GM21723 (cell line): Measurements from ENCODE around the gene RASL12.
A peak's percentile ranks its signal among the peaks of the same experiment; 100 is the strongest.
"Not testable (repeated sequence)": the region's sequence is repeated elsewhere in the genome, so short reads cannot be mapped to it uniquely, and the experiment has no call there.

Source experiments
- ATAC-seq: cut with Tn5 transposase; IDR thresholded peaks from one replicate; pipeline ENCODE4 v1.9.1; 2021; ENCODE audit warnings: mild to moderate bottlenecking, moderate library complexity; ENCODE audit not compliant: unreplicated experiment

The RASL12 gene

DNA sequence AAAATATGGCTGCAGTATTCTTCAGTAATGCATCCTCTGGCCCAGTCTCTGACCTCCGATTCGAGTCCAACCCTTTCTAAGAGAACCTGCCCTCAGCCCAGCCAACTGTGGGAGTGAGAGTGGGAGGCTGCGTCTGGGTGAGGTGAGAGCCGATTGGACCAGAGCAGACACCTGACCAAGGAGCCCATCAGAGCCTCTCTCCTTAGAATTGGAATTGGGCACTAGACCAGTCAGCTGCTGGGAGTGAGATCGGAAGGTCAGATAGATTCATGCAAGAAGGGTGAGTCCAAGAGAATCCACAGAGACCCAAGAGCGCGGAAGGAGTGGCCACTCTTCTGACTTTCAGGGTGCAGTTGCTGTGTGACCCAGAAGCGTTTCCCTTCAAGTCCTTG is 10.2 kb downstream of the RASL12 start:
- no peak for ATAC-seq

DNA sequence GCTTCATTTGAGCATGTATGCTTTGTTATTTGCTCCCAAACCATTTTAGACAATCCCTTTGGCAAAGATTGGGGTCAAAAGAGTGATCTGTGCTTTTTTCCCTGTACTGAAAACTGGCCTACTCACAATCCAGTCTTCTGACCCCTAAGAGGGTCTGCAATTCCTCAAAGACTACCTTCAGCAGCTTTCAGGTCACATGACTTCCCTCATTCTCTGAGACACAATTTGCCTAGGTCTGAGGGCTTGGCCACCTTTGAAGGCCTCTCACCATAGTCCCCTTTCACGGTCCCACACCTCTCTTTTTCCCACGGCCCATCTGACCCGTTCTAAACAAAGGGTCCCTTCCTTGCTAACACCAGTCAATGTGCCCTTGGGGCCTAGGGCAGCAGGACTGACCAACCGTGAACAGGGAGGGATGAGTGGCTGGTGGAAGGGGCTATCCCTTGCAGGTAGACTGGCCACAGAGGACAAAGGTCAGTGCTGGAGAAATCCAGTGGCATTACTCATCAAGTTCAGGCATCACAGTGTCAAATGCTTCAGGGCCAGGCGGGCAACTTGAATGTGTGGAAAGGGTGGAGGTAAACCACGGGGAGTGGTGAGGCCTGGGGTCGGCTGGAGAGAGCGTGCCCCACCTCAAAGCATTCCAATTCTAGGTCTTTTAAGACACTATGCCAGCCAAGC is 10.8 kb downstream of the RASL12 start:
- no peak for ATAC-seq

DNA sequence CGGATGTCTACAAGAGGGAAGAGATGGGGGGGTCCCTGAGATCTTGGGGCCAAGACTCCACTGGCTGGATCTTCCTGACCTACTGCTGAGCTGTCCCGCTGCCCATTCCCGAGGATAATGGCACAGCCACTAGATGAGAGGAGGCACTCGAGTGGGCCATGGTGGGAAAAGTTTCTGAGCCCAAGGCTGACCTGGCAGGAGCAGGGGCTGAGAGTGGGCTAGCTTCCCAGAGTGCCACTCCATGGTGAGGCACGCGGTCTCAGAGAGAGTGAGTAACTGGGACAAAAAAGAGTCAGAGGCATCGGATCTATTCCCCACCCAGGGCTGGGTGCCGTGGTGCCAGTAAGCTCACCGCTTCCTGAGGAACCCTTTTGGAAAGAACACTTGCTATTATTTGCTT is 11.7 kb downstream of the RASL12 start:
- no peak for ATAC-seq

DNA sequence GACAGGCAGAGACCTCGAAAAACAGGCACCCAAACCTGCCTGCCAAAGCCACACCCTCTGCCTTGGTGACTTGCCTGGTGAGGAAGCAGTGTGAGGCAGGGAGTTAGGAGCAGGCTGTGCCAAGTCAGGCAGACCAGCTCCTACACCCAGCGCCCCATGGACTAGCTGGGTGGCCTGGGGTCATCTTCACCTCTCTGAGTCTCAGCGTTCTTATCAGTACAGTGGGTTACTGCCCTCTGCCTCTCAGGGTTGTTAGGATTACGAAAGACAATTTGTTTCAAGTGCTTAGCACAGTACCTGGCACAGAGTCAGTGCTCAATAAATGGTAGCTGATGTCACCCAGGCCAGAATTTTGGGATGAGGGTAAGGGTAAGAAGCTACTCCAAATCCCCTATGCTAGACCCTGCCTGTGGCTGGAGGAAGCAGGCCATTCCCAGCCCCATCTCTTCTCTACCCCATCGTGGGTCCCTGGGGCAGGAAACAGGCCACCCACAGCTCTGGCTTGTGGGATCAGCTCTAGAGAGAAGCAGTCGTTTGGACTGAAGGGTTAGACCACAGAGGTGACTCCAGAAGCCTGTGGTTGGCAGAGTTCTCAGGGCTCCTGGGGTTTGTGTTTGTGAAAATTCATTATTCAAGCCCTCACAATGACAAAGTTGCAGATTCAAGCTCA is 12.5 kb downstream of the RASL12 start:
- ATAC-seq, result no peak

DNA sequence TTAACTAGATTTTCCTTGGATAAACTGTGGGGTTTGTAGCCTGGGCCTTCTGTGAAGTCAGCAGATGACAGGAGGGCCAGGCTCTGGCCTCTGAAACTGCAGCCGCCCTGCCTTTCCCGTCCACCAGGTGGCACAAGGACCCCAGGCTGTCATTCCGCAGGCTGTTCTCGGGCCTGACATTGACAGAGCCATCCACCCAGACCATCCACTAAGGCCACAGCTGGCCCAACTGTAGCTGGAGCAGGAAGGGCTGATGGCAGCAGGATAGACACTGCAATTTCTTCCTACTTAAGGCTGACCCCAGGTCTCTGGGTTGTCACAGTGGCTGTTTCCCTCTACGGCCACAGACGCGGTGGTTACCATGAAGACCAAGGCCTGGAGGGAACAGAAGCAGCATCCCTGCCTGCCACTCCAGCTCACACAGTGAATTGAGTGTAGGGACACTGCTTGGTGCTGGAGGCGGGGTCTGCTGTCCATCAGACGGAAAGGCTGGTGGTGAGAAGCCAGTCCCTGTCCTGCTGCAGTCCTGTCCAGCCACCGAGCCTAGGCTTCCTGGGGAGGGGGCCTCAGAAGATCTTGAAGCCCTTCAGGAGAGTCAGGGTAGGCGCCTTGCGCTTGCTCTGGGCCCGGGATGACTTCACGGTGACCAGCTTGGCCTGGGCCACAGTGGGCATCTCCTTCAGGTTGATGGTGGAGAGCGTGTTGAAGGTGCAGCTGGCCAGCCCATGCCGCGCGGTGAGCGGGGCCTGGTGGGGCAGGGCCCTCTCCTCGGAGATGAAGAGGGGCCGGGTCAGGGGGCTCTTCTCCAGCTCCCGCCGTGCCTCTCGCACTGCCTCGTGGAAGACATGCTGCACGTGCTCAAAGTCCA is 13.2 kb downstream of the RASL12 start:
- ATAC-seq, result peak; percentile 54

DNA sequence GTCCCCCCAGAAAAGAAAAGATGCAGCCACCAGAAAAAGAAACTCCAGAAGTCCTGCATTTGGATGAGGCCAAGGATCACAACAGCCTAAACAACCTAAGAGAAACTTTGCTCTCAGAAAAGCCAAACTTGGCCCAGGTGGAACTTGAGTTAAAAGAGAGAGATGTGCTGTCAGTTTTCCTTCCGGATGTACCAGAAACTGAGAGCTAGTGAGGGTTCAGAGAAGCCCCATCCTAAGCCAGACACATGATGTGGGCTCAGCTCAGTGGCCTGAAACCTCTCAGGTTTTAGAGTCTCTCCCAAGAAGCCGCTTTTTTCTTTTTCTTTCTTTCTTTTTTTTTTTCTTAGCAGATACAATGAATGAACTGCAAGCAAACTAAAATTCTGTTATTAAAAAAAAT is 14.8 kb downstream of the RASL12 start:
- ATAC-seq, result no peak

DNA sequence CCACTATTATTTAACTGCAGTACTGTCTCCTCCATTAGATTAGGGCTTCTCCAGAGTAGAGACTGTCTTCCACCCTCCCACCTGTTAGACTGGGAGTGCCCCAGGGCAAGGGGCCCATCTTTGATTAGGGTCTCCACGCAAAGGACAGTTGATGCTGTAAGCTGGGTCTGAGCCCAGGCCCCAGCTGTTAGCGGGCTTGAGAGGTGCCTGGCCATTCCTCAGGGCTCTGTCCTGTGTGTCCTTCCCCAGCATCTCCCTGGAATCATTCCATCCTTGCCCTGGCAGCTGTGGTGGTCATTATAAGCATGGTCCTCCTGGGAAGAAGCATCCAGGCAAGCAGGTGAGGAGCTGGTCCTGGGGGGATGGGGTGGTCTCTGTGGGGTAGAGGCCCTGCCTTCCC is 16.5 kb downstream of the RASL12 start:
- no peak for ATAC-seq

DNA sequence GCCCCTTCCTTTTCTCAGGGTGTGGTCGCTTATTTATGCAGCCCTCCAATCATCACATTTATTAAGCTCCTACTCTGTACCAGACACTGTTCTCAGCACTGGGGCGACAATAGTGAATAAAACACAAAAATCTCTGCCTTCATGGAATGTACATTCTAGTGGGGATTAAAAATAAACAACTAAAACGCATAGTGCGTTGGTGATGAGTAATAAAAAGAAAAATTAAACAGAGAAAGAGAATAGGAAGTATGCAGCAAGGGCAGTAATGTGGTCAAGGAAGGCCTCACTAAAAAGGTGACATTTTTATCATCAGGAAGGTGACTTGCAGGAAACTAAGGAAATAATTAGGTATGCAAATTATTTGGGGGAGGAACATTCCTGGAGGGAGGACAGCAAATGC is 17.5 kb downstream of the RASL12 start:
- ATAC-seq, result no peak

DNA sequence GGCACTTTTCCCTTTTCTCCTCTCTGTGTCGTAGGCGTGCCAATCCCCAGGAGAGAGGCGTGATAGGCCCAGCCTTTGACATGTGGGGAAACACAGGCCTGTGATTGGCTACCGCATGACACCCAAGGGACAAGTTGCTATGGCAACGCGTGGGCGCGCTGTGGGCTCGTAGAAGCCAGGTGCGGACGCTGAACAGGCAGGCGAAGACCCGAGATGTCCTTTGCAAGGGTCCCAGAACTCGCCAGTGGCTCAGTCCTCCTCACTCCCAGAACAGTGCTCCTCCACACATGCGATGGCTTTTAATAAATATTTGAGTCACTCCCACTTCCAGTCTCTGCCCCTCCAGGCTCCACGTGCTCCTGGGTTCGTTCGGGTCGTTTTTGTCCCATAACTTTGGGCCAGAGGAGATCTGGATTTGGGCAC is 18.4 kb downstream of the RASL12 start:
- peak; percentile 73 for ATAC-seq

DNA sequence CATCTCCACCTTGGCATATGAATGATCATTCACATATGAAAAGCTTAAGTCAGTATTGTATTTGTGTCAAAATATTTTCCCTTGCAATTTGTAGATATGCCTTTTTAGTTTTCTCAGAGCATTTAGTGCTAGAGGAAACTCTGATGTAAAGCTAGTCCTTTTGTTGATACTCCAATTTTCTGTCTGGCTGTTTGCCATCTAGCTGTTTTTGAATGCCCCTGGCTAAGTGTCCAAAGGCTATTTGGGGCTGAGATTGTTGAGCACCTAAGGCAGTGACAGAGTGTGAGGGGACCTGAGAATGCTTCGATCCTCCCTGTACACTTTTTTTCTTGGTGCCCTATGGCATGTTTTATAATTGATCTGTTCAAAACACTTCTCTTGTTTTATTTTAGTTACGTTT is 19.6 kb downstream of the RASL12 start:
- no peak for ATAC-seq

DNA sequence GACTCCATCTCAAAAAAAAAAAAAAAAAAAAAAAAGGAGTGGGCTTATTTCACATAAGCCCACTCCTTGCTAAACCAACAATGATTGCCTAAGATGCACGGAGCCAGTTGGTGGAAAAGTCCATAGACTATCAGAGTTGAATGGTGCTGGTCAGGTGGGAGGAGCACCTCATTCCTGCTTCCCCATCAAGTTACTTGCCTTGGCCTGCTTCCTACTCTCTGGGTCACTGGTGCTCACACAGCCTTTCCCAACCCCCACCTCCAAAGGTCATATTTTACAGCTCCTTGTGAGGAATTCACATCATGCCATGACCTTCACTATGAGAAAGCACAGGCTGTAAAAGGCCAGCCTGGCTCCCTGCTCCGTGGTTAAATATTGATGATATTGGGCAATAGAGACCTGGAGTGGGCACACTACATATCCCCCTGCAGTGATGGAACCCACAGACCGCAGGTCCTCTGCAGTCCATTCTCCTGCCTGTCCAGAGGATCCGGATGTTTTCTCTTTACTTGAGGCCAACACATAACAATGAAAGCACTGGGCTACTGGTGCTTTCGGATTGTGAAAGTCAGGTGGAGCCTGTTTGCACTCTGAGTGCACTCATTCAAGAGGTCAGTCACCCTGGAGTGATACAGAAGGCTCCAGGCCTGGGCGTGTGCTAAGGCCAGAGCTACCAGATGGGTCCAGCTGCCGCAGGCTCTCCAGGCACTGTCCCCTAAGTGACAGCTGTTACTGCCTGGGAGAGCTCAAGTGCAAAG is 22.9 kb downstream of the RASL12 start, which contains the start of gene SLC51B:
Gene SLC51B, plus strand, starts transcription at position 664 of the 758 bp plus-strand sequence. CDS start 4,618 bp downstream, outside the sequence.
- ATAC-seq, result no peak

DNA sequence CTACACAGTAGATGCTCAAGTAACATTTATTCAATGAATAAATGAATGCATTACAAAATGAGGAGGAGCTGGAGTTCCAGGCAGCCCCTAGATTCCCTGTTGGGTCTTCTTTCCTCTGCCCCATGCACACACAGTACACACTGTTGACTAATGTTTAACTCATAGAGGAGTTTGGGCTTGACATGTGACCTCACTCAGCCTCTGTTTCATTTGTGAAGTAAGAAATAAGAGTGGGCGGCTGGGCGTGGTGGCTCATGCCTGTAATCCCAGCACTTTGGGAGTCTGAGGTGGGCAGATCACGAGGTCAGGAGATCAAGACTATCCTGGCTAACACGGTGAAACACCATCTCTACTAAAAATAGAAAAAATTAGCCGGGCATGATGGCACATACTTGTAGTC is 23.6 kb downstream of the RASL12 start:
- ATAC-seq, result not testable (repeated sequence)

DNA sequence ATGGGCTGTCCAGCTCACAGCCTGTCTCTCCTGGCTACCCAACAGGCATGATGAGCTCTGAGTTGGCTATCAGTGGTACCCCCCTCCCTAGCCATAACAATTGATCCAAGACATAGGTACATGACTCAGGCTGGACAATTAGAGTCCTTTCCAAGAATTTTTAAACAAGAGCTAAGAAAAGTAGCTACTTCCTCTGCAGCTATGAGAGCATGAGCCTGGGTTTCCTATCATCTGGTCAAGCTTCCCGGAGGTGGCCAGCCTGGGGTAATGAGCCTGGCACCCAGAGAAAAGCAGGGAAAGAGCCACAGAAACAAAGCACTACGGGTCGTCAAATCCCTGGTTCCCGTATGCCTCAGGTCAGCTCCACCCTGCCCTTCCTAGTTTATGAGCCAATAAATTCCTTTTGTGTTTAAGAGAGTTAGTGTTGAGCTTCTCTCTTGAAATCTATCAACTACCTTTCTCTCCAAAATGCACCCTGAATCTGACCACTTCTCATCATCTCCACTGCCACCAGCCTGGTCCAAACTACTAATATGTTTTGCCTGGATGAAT is 24.9 kb downstream of the RASL12 start:
- ATAC-seq, result no peak

DNA sequence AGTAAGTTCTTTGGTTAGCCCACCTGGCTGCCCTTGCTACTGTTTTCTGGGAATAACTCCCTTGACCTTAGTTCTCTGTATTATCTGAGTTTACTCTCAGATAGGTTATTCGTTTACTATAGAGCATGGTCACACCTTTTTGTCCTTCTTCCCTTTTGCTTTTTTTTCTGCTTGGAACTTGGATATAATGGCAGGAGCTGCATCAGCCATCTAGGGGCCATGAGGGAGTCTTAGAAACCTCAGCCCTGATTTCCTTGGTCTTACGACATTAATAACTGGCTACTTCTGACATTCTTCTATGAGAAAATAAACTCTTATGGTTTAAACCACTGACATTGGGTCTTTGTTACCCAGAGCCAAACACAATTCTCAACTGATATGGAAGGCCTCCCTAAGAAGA is 26.0 kb downstream of the RASL12 start:
- ATAC-seq, result no peak

DNA sequence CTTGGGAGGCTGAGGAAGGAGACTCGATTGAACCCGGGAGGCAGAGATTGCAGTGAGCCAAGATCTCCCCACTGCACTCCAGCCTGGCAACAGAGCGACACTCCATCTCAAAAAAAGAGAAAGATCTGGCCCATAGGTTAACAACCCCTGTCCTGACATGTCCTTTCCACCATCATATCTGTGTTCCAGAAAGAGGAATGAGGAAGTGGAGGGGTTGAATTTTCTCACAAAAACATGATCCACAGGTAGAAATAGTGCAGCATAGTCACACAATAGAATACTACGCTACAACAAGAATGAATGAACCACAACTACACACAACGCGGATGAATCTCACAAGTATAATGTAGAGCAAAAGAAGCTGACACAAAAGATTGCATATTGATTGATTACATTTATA is 27.3 kb downstream of the RASL12 start:
- ATAC-seq, result no peak

DNA sequence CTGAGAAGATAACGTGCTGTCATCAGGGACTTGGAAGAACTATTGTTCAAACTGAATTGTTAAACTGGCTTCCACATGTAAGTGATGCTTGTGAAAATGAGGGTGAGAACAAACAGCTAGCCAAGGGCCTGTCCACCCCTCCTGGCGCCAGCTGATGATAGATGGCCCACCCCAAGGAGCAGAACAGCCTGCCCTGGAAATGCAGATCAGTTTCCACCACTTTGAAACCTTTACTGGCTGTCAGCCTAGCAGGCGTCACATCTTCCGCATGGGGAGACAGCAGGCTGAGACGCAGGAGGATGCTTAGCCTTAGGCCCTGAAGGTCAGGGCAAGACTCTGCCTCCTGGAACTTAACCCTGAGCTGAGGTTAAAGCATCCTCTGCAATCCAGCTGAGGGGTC is 29.0 kb downstream of the RASL12 start:
- ATAC-seq, result no peak

DNA sequence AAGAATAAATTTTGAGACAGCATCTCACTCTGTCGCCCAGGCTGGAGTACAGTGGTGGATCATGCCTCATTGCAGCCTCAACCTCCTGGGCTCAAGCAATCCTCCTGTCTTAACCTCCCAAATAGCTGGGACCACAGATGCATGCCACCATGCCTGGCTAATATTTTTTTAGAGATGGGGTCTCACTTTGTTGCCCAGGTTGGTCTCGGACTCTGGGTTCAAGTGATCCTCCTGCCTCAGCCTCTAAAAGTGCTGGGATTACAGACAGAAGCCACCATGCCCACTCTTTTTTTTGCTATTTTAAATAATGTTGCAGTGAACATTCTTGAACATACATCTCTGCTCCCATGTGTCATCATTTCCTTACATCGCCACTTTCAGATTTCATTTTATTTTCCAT is 29.4 kb downstream of the RASL12 start:
- no peak for ATAC-seq

DNA sequence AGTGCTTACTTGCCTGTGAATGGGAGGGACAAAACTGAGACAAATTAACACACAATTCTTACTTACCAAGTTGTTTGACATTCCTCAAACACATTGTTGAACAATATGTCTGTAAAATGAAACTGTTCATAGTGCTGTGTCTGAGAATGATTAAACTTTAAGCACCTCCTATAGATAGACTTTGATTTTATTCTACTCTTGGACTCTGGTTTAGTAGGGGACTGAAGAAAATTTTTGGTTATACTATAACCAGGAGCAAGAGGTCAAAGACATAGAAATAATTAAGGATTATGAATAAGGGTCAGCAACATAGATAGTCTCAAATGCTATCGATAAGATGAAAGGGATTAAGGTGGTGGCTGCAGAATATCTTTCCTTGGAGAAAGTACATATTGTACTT is 30.5 kb downstream of the RASL12 start:
- ATAC-seq, result no peak

DNA sequence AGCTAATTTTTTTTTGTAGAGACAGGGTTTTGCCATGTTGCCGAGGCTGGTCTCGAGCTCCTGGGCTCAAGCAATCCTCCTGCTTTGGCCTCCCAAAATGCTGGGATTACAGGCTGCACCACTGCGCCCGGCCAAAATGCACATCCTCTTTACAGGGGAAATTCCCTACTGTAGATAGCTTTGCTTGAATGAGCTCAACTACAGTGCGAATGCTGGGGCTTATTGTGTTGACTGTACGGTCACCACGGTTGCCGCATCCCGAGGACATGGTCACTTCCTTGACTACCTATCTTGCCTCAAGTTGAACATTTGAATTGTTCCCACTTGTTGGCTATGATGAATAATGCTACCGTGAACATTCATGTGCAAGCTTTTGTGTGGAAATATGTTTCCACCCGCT is 33.1 kb downstream of the RASL12 start:
- ATAC-seq, result no peak

DNA sequence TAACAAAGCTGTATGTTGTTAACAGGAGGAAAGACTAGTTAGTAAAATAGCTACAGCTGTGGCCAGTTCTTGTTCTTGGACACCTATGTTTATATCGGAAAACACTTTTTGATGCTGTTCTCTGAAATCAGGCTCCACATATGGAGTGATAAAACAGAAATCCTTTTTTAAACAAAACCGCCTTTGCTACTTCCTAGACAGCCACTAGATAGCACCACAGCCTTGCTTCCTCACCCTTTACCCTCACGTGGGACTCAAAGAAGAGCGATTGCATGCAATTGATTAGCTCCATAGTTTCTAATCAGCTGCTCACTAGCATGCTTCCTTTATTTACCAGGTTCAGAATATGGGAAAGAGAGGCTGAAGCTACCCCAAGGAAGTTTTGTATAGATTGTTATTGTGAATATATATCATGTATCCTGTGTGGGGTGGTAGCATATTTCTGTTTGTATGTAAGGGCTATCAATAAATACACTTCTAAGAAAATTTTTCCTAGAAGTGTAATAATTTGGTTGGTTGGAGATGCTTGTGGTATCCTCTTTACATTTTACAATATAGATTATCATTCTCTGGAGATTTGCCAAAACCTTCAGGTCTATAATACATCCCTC is 34.0 kb downstream of the RASL12 start:
- ATAC-seq, result no peak
